Thoracic aorta (tissue), 2 donors: ENCODE measurements around the gene GPR160. TPM values are rescaled to one million over a fixed set of nuclear protein-coding genes. Genes with fewer than 3 reads are reported as not detected.

ENCODE experiments used
- ATAC-seq: fragments of 150-250 bp; one replicate; pipeline ENCODE4 v1.8.0; 2017; ENCODE audit warnings: low read depth; ENCODE audit not compliant: insufficient number of reproducible peaks, low FRiP score
- DNase-seq: peaks from one replicate; pipeline ENCODE4 v3.0.0-alpha.2; 2020; ENCODE audit warnings: low spot score
- H3K27ac ChIP-seq, 2 donors: fragments of 200-600 bp; sonication (generic); 1 replicate in 1 of 2; 2 replicates in 1 of 2; pipeline ENCODE4 v1.5.1; 2016; ENCODE audit warnings: mild to moderate bottlenecking in 2 of 2, moderate library complexity in 2 of 2
- H3K27me3 ChIP-seq: fragments of 200-600 bp; sonication (generic); replicated peaks from 2 replicates; pipeline ENCODE4 v1.6.0; 2016; ENCODE audit warnings: mild to moderate bottlenecking; ENCODE audit not compliant: insufficient read depth
- H3K36me3 ChIP-seq: fragments of 200-600 bp; sonication (generic); one replicate; pipeline ENCODE4 v1.5.1; 2016
- H3K4me1 ChIP-seq, 2 donors: fragments of 200-600 bp; sonication (generic); 1 replicate in 1 of 2; 2 replicates in 1 of 2; pipeline versions ENCODE4 v1.5.1 to v1.6.0; 2016; ENCODE audit warnings: low read depth in 2 of 2, mild to moderate bottlenecking in 1 of 2; ENCODE audit not compliant: control insufficient read depth in 1 of 2
- H3K4me3 ChIP-seq: fragments of 200-600 bp; sonication (generic); 2 replicates; pipeline ENCODE4 v1.5.1; 2016; ENCODE audit warnings: mild to moderate bottlenecking
- H3K9me3 ChIP-seq: fragments of 200-600 bp; sonication (generic); 2 replicates; pipeline ENCODE4 v1.5.1; 2016
- total RNA-seq, 2 donors: library from RNA; depleted of rRNA; stranded (reverse); fragments of >200 nt; gene quantifications; one replicate each; pipeline versions ENCODE4 v1.1.0 to v1.2.3, GENCODE V29; 2016
- TF ChIP-seq, protein P1 (sequence below): fragments of 200-600 bp; sonication (generic); IDR thresholded peaks from one replicate; pipeline ENCODE4 v1.5.1; 2019; ENCODE audit warnings: antibody characterized with exemption

The GPR160 gene
- total RNA-seq, 2 donors from 2014 or later: 2.2 to 2.3 TPM

DNA sequence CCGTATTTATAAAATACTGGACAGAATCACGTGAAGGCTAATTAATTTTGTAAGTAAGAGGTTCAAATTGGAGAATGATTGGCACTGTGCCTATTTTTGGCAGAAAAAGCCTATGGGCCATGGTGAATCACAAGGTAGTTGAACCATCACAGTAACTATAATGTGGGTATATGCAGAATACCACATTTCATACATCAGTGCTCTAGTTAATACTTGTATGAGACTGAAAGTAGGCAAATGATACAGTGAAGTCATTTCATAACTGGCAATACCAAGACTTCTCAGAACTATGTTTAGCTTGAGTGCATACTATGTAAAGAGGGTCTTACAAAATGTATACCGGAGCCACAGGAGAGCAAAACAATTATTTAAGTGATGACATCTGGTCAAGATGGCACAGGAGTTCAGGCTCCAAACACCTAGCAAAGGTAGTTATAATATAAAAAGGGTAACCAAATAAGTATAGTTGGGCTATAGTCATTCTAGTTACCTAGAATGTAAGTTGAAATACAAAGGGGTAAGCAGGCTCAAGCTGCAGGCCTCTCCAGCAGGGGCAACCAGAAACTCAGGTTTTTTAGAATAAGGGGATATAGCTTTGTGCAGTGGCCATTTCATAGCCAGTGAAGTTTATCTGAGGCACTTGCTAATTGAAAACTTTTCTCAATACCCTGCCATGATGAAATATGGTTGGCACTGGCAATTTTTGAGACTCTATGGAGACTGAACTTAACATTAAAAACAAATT lies 19.1 kb downstream of the GPR160 start:
- no peaks in the 10 kb centered on the region for H3K36me3 ChIP-seq
- no peaks in the 10 kb centered on the region for H3K9me3 ChIP-seq
- no peaks in the 10 kb centered on the region for H3K4me1 ChIP-seq
- no peak for ATAC-seq
- H3K27ac ChIP-seq: no peak overlapping the region
- TF ChIP-seq, protein P1, sequence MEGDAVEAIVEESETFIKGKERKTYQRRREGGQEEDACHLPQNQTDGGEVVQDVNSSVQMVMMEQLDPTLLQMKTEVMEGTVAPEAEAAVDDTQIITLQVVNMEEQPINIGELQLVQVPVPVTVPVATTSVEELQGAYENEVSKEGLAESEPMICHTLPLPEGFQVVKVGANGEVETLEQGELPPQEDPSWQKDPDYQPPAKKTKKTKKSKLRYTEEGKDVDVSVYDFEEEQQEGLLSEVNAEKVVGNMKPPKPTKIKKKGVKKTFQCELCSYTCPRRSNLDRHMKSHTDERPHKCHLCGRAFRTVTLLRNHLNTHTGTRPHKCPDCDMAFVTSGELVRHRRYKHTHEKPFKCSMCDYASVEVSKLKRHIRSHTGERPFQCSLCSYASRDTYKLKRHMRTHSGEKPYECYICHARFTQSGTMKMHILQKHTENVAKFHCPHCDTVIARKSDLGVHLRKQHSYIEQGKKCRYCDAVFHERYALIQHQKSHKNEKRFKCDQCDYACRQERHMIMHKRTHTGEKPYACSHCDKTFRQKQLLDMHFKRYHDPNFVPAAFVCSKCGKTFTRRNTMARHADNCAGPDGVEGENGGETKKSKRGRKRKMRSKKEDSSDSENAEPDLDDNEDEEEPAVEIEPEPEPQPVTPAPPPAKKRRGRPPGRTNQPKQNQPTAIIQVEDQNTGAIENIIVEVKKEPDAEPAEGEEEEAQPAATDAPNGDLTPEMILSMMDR: no peak
- no peaks in the 10 kb centered on the region for H3K27me3 ChIP-seq
- DNase-seq: no peak
- no peak overlapping the region for H3K4me3 ChIP-seq

DNA sequence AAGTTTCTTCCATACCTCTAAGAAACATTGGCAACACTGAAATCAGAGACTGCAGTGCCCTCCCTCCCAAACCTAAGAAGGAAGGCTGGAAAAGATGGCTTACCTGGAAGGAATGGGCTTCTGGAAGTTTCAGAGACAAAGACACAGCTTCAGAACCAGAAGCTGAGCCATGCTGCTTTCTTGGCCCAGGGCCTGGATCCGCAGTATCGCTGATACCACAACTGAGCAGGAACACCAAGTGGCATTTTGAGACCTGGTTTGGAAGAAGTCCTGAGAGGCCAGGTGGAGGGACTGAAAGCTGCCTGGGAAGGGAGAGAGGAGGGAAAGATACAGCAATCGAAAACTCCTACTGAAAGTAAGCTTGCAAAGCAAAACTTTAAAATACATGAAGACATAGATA lies 19.8 kb downstream of the GPR160 start:
- TF ChIP-seq, protein P1: no peak
- Histone ChIP-seq H3K4me3 (no peak overlapping the region), H3K36me3 (no peaks in the 10 kb centered on the region), H3K27me3 (no peaks in the 10 kb centered on the region), H3K4me1 (no peaks in the 10 kb centered on the region), H3K27ac (no peak overlapping the region), H3K9me3 (no peaks in the 10 kb centered on the region)
- ATAC-seq (no peak), DNase-seq (no peak)

DNA sequence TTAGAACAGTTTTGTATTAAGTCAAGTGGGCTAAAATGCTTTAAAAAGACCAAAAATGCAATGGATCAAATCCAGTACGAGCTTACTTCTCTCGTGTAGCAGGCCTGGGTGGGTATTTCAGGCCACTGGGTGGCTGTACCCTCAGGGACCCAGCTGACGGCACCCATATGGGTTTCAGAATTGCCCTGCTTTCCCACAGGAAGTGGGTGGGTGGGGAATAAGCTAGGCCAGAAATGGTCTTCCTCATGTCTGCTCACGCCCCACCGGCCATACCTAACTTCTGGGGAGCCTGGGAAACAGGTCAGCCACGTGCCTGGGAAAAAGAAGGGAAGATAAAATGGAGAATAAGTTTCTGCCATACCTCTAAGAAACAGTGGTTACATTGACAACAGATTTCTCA lies 20.3 kb downstream of the GPR160 start:
- ATAC-seq: no peak
- no peak for DNase-seq
- TF ChIP-seq, protein P1: no peak
- no peaks in the 10 kb centered on the region for H3K9me3 ChIP-seq
- no peaks in the 10 kb centered on the region for H3K27me3 ChIP-seq
- H3K27ac ChIP-seq: no peak overlapping the region
- no peaks in the 10 kb centered on the region for H3K36me3 ChIP-seq
- no peak overlapping the region for H3K4me3 ChIP-seq
- H3K4me1 ChIP-seq: no peaks in the 10 kb centered on the region

DNA sequence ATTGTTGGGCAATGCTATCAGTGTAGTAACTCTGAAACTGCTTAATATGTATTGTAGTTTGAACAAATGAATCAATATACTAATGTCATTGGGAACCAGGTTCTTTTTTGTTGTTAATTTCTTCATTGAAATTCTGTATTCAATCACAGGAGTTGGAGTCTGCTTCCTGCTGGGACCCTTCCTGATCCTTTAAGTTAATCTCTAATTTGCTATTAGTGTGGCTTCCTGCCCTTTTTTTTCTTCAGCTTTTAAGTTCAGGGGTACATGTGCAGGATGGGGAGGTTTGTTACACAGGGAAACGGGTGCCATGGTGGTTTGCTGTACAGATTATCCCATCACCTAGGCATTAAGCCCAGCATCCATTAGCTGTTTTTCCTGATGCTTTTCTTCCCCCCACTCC lies 21.7 kb downstream of the GPR160 start:
- no peaks in the 10 kb centered on the region for H3K9me3 ChIP-seq
- TF ChIP-seq, protein P1: no peak
- no peaks in the 10 kb centered on the region for H3K4me1 ChIP-seq
- no peaks in the 10 kb centered on the region for H3K36me3 ChIP-seq
- DNase-seq (no peak), ATAC-seq (no peak)
- H3K27ac ChIP-seq: no peak overlapping the region
- no peak overlapping the region for H3K4me3 ChIP-seq
- H3K27me3 ChIP-seq: no peaks in the 10 kb centered on the region

DNA sequence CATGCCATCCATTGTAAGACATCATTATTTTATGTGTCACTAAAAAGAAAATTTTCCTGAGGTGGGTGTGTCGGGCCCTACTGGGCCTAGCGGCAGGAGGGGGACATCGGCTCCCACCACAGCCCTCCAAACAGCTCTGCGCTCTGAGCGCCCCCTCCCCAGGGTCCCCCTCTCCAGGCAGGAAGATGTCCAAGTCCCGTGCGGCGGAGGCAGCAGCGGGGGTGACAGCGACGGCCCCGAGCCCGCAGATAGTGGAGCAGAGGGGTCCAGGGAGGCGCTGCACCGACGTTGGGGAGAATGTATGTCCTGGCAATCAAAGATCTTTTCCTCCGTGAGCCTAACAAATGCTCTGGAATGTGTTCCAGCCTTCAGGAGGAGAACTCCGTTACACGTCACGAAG lies 24.3 kb downstream of the GPR160 start:
- no peaks in the 10 kb centered on the region for H3K27me3 ChIP-seq
- DNase-seq (no peak), ATAC-seq (no peak)
- no peaks in the 10 kb centered on the region for H3K4me1 ChIP-seq
- H3K4me3 ChIP-seq: no peak overlapping the region
- no peak overlapping the region for H3K27ac ChIP-seq
- H3K9me3 ChIP-seq: no peaks in the 10 kb centered on the region
- TF ChIP-seq, protein P1: no peak
- no peaks in the 10 kb centered on the region for H3K36me3 ChIP-seq
